NT2/D1 (cell line): ENCODE measurements around the gene FAM216B.
"Not testable (repeated sequence)": the region's sequence is repeated elsewhere in the genome, so short reads cannot be mapped to it uniquely, and the experiment has no call there.

Experiments
- DNase-seq: peaks from one replicate; pipeline ENCODE4 v3.0.0-alpha.2; 2011; ENCODE audit warnings: low read depth, low spot score
- H3K27me3 ChIP-seq: 2 replicates; pipeline ENCODE4 v1.6.0; 2011; ENCODE audit warnings: mild to moderate bottlenecking; ENCODE audit not compliant: insufficient read length, insufficient read depth
- H3K36me3 ChIP-seq: 2 replicates; pipeline ENCODE4 v1.6.1; 2011; ENCODE audit warnings: mild to moderate bottlenecking, low read length, mixed read lengths; ENCODE audit not compliant: insufficient read depth, insufficient read length
- H3K4me1 ChIP-seq: 2 replicates; pipeline ENCODE4 v1.5.1; 2011; ENCODE audit not compliant: insufficient read depth, insufficient read length
- H3K4me3 ChIP-seq: 2 replicates; pipeline ENCODE4 v1.5.1; 2011; ENCODE audit warnings: low read depth; ENCODE audit not compliant: insufficient read length
- H3K9ac ChIP-seq: 2 replicates; pipeline ENCODE4 v1.6.0; 2011; ENCODE audit warnings: low read depth; ENCODE audit not compliant: insufficient read length
- H3K9me3 ChIP-seq: 2 replicates; pipeline ENCODE4 v1.5.1; 2011; ENCODE audit warnings: mild to moderate bottlenecking, low read length; ENCODE audit not compliant: insufficient read depth
- SUZ12 ChIP-seq: IDR thresholded peaks from 2 replicates; pipeline ENCODE4 v1.6.1; 2011; ENCODE audit not compliant: insufficient read length, insufficient read depth; ENCODE audit errors: extremely low read depth
- YY1 ChIP-seq: IDR thresholded peaks from 2 replicates; pipeline ENCODE4 v1.6.1; 2011; ENCODE audit not compliant: insufficient read length, insufficient read depth
- ZNF274 ChIP-seq: IDR thresholded peaks from 2 replicates; pipeline ENCODE4 v1.6.1; 2011; ENCODE audit warnings: mild to moderate bottlenecking, low read depth, low read length

The FAM216B gene

DNA sequence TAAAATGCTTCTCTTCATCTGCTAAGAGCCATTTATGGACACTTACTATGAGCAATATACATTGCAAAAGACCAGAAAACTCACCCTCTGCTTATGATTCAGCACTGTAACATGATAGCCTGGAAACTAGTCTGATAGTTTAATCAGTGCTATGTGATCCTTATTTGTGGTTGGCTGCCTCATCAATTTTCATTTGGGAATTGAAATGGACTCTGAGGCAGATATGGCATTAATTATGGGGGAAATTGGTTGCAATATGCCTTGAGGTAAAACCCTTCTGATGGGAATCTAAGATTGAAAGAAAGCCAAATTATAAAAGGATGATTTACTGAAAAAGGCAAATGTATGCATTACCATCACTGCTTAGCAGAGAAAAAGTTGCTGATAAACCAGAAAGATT, 33.5 kb downstream of the FAM216B start:
- TF ChIP-seq YY1 (no peak), ZNF274 (no peak), SUZ12 (no peak)
- Histone ChIP-seq H3K4me3 (no peak overlapping the region), H3K9ac (no peak overlapping the region), H3K9me3 (peaks cover 12% of the 10 kb centered on the region; the same call in 1 of the 2 replicates), H3K4me1 (no peaks in the 10 kb centered on the region), H3K36me3 (no peaks in the 10 kb centered on the region), H3K27me3 (no peaks in the 10 kb centered on the region)
- no peak for DNase-seq

DNA sequence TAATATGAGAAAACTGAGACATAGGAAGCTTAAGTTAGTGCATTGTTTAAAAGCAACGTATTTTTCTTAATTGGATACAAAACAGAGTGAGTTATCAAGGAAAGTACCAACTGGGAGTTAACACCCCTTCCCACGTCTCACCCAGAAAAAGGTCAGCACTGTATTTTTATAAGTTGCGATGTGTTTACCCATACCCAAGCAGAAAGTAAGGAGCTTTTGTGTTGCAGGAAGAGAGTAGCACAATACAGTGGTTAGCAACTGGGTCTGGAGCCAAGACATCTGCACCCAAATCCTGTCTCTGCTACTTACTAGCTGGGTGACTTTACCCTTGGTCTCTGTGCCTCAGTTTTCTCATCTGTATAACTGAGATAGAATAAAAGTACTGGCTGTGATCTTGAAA, 34.3 kb downstream of the FAM216B start:
- no peak for DNase-seq
- Histone ChIP-seq H3K9me3 (peaks cover 12% of the 10 kb centered on the region; the same call in 1 of the 2 replicates), H3K36me3 (no peaks in the 10 kb centered on the region), H3K9ac (no peak overlapping the region), H3K4me1 (no peaks in the 10 kb centered on the region), H3K27me3 (no peaks in the 10 kb centered on the region), H3K4me3 (no peak overlapping the region)
- TF ChIP-seq ZNF274 (no peak), YY1 (no peak), SUZ12 (no peak)

DNA sequence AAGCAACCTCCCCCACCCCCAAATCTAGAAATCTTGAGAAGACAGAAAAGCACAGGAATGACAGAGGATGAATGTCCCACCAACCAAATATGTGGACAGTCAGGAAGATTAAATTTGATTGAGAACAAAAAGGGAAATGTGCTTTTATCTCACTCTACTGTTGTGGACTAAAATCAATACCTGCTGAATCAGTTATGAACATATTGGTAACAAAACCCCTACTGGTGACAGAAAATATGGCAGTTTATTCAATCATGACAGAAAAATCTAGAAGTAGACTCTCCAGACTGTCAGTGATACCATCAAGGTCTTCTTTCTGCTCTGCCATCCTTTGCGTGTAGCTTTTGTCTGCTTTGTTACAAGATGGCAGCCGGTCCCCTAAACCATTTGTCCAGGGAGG, 35.2 kb downstream of the FAM216B start:
- Histone ChIP-seq H3K4me1 (no peaks in the 10 kb centered on the region), H3K4me3 (no peak overlapping the region), H3K36me3 (no peaks in the 10 kb centered on the region), H3K9me3 (peaks cover 12% of the 10 kb centered on the region; the same call in 1 of the 2 replicates), H3K27me3 (no peaks in the 10 kb centered on the region), H3K9ac (no peak overlapping the region)
- no peak for TF ChIP-seq YY1
- TF ChIP-seq ZNF274 = no peak
- TF ChIP-seq SUZ12 = no peak
- no peak for DNase-seq

DNA sequence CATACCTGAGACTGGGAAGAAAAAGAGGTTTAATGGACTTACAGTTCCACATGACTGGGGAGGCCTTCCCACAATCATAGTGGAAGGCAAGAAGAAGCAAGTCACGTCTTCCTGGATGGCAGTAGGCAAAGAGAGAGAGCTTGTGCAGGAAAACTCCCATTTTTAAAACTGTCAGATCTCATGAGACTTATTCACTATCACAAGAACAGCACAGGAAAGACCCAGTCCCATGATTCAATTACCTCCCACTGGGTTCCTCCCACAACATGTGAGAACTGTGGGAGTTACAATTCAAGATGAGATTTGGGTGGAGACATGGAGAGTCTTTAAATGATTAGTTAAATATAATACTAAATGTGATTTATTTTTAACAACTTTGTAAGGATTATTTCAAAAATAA, 38.3 kb downstream of the FAM216B start:
- not testable (repeated sequence) for H3K4me1 ChIP-seq, DNase-seq, H3K4me3 ChIP-seq, H3K27me3 ChIP-seq, H3K36me3 ChIP-seq, H3K9ac ChIP-seq
- peaks cover 12% of the 10 kb centered on the region; the same call in 1 of the 2 replicates for H3K9me3 ChIP-seq

DNA sequence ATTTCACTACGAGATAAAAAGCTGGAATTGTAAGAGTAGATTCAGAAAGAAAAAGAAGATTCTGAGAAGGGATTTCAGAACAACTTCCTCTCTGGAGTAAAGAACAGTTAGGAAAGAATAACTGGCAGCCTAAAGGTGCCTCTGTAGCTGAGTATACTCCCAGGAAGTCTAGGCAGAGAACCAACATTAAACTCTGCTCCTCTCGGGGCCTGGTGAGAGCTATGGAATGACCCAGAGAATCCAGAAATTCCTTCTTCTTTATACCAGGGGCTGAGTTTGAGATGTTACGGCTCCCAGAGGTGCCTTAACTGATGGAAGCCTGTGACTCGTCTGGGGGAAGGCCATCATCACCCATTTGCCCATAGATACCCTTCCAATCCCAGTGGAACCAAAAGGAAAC, 39.1 kb downstream of the FAM216B start:
- no peaks in the 10 kb centered on the region for H3K36me3 ChIP-seq
- no peaks in the 10 kb centered on the region for H3K27me3 ChIP-seq
- no peak overlapping the region for H3K4me3 ChIP-seq
- no peak overlapping the region for H3K9ac ChIP-seq
- TF ChIP-seq SUZ12 (no peak), YY1 (no peak), ZNF274 (no peak)
- DNase-seq = no peak
- peaks cover 12% of the 10 kb centered on the region; the same call in 1 of the 2 replicates for H3K9me3 ChIP-seq
- H3K4me1 ChIP-seq = no peaks in the 10 kb centered on the region

DNA sequence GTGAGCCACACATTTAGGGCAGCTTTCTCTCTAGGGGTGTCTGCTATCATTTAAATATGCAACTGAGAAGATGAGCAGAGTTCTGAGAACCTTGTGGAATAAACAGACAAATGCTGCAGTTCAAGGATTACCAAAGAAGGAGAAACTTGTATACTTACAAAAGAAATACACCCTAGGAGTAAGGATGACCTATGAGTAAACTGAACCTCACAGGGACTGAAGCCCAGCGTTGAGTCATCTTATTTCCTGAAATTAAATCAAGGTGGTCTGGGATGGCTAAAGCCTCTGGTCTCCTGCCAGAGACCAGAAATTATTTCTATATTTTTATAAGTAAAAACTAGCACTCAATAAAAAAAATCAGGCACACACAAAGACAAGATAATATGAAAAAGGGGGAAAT, 40.1 kb downstream of the FAM216B start:
- Histone ChIP-seq H3K4me3 (no peak overlapping the region), H3K36me3 (no peaks in the 10 kb centered on the region), H3K4me1 (no peaks in the 10 kb centered on the region), H3K9me3 (peaks cover 12% of the 10 kb centered on the region; the same call in 1 of the 2 replicates), H3K9ac (no peak overlapping the region), H3K27me3 (no peaks in the 10 kb centered on the region)
- DNase-seq = no peak
- TF ChIP-seq YY1 (no peak), SUZ12 (no peak), ZNF274 (no peak)

DNA sequence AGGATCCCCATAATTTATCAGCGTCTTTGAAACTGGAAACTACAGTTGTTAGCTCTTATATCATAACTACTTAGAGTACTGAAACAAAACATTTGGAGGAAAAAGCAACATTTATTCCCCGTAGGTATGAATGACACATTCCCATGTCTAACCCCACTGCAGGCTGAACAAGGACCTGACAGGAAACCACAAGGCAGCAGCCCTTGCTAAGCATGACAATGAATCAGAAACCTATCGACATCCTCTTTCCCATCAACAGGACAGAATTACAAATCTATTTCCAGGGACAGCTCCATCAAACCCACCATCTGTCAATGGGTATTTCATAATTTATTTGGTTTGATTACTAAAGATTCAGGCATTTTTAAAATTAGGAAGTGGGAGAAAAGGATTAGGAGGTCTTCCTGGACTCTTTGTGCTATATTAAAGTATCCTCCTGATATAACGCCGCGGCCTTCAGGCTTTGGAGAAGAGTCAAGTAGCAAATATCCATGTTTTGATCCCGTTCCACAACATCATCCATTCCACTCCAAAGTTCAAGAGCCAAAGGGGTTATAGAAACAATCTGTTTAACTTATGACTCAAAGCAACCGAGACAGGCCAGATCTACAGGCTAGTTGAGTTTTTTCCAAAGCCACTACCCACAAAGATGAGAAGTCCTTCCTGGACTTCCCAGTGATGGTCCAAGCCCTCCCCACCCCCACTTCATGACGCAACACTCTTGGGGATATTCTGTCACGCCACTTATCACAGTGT, 51.1 kb downstream of the FAM216B start:
- DNase-seq = no peak
- Histone ChIP-seq H3K4me1 (no peaks in the 10 kb centered on the region), H3K36me3 (no peaks in the 10 kb centered on the region), H3K27me3 (no peaks in the 10 kb centered on the region), H3K9ac (no peak overlapping the region), H3K4me3 (no peak overlapping the region), H3K9me3 (no peaks in the 10 kb centered on the region)
- TF ChIP-seq SUZ12 (no peak), YY1 (no peak), ZNF274 (no peak)
